Inferior parietal cortex (tissue), 1 donor: Measurements from ENCODE around the gene NAT8L.

Source experiments
- DNase-seq: peaks from one replicate; pipeline ENCODE4 v3.0.0-alpha.2; 2016; ENCODE audit errors: extremely low spot score

The NAT8L gene

GRCh38 chr4:2064276-2064991 is 5.3 kb downstream of the NAT8L start:
- DNase-seq = no peak

- DNase-seq = no peak
Observed at GRCh38 chr4:2065106-2065930, 6.2 kb downstream of the NAT8L start.

- no peak for DNase-seq
Observed at GRCh38 chr4:2066011-2066551, 7.0 kb downstream of the NAT8L start.

- DNase-seq = no peak
Observed at GRCh38 chr4:2066571-2067445, 7.7 kb downstream of the NAT8L start.

- DNase-seq = no peak
Observed at GRCh38 chr4:2067446-2068197, 8.5 kb downstream of the NAT8L start.

GRCh38 chr4:2068198-2068470 is 9.0 kb downstream of the NAT8L start:
- DNase-seq = no peak

GRCh38 chr4:2068566-2068965 is 9.4 kb downstream of the NAT8L start:
- DNase-seq = no peak

- no peak for DNase-seq
Observed at GRCh38 chr4:2069161-2069971, 10.2 kb downstream of the NAT8L start.

- no peak for DNase-seq
Observed at GRCh38 chr4:2069986-2070385, 10.9 kb downstream of the NAT8L start.

- no peak for DNase-seq
Observed at GRCh38 chr4:2070421-2071251, 11.5 kb downstream of the NAT8L start.

- no peak for DNase-seq
Observed at GRCh38 chr4:2071252-2071911, 12.3 kb downstream of the NAT8L start.

- no peak for DNase-seq
Observed at GRCh38 chr4:2071912-2072867, 13.1 kb downstream of the NAT8L start.

- DNase-seq = no peak
Observed at GRCh38 chr4:2072971-2073807, 14.1 kb downstream of the NAT8L start.

GRCh38 chr4:2073808-2074481 is 14.8 kb downstream of the NAT8L start:
- no peak for DNase-seq

- no peak for DNase-seq
Observed at GRCh38 chr4:2074588-2074987, 15.5 kb downstream of the NAT8L start.

- DNase-seq = no peak
Observed at GRCh38 chr4:2075171-2075986, 16.3 kb downstream of the NAT8L start.
